Measurements from ENCODE around the gene FILIP1L.

Gene FILIP1L

DNA sequence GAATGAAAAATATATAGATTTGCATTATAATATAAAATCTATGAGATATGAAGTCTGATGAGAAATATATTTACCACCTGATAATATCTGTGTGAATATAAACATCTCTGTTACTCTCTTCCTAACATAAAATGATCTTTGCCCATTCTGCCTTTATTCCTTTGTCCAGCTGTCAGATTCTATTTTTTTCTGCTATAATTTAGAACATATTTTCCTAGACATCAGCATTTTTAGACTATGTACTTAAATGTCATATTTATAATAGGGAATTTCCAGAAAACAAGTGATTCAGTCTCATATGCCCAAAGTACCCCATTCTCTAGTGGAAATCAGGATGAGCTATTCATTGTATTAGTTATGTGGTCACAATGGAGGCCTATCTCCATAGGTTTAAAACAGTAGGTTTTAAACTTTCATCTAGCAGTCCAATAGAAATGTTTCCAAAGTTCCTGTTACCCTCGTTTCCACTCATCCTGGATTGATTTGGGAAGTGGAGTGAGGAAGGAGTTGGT, 83.3 kb downstream of the FILIP1L start:
- Histone ChIP-seq H3K27me3 (ENCODE audit: control insufficient read depth, insufficient read depth, low read length, poor library complexity, severe bottlenecking) (no peaks in the 10 kb centered on the region), H3K27ac (ENCODE audit: insufficient read depth, low read depth, low read length, poor library complexity, severe bottlenecking) (no peak overlapping the region), H3K4me3 (ENCODE audit: insufficient read depth, low read depth, low read length) (no peak overlapping the region), H3K36me3 (ENCODE audit: control insufficient read depth, insufficient read depth, low read length) (no peaks in the 10 kb centered on the region), H3K4me1 (ENCODE audit: control insufficient read depth, insufficient read depth, low read length) (no peaks in the 10 kb centered on the region), H3K9me3 (ENCODE audit: control insufficient read depth, low read length) (no peaks in the 10 kb centered on the region)
- WGBS, 2 experiments: 100% methylated on average over 1 of the region's 1 CpG

DNA sequence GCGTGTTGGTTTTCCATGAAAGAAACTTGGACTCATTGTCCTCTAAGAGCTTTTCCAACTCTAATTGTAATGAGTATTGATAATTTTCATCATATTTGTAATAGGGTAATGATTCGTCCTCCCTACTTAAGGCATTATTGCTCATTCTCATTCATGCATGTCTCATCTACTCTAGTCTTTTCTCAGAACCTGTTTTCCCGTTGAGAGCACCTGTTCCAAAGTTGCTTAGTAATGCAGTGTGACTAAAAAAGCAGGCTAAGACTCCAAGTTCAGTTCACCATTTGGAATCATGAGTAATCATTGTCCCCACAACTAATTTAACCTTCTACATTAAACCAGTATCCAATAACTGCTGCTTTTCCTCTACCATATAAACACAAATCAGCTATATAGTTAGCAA, 84.0 kb downstream of the FILIP1L start:
- Histone ChIP-seq H3K27ac (ENCODE audit: insufficient read depth, low read depth, low read length, poor library complexity, severe bottlenecking) (no peak overlapping the region), H3K36me3 (ENCODE audit: control insufficient read depth, insufficient read depth, low read length) (no peaks in the 10 kb centered on the region), H3K4me1 (ENCODE audit: control insufficient read depth, insufficient read depth, low read length) (no peaks in the 10 kb centered on the region), H3K9me3 (ENCODE audit: control insufficient read depth, low read length) (no peaks in the 10 kb centered on the region), H3K4me3 (ENCODE audit: insufficient read depth, low read depth, low read length) (no peak overlapping the region), H3K27me3 (ENCODE audit: control insufficient read depth, insufficient read depth, low read length, poor library complexity, severe bottlenecking) (no peaks in the 10 kb centered on the region)
- WGBS, 2 experiments: 87 to 90% methylated on average over 3 of the region's 3 CpGs

DNA sequence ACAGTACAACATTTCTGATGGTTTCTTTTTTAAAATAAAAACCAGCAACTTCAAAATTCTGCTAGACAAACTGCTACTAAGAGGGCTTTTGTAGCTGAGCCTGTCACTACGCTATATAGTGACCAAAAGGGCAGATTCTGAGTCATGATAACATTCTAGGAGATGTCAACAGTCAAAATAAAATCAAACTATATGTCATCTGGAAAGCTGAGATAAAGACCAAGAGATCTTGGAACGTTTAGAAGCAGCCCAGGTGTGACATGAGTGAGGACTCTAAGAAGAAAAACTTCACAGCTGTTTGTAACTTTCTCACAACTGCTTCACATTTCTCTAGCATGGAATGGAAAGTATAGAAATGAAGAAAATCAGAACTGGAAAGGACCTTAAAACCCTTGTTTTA, 84.6 kb downstream of the FILIP1L start:
- Histone ChIP-seq H3K27ac (ENCODE audit: insufficient read depth, low read depth, low read length, poor library complexity, severe bottlenecking) (no peak overlapping the region), H3K4me1 (ENCODE audit: control insufficient read depth, insufficient read depth, low read length) (no peaks in the 10 kb centered on the region), H3K9me3 (ENCODE audit: control insufficient read depth, low read length) (no peaks in the 10 kb centered on the region), H3K4me3 (ENCODE audit: insufficient read depth, low read depth, low read length) (no peak overlapping the region), H3K27me3 (ENCODE audit: control insufficient read depth, insufficient read depth, low read length, poor library complexity, severe bottlenecking) (no peaks in the 10 kb centered on the region), H3K36me3 (ENCODE audit: control insufficient read depth, insufficient read depth, low read length) (no peaks in the 10 kb centered on the region)
- 86 to 93% methylated on average over 2 of the region's 2 CpGs for WGBS, 2 experiments

DNA sequence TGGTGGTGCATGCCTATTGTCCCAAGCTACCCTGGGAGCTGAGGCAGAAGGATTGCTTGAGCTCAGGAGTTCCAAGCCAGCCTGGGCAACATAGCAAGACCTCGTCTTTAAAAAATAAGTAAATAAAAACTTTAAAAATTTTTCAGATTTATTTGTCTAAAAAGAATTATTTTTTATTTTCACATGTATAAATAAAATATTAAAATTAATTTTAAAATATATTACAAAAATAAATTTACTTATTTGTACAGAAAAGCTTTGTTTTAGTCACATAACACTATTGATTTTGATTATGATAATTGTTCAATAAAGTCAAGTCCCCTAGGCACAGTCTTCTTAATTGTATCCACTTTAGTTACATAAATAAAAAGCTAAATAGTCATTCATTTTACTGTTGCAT, 85.2 kb downstream of the FILIP1L start:
- H3K4me1 ChIP-seq (ENCODE audit: control insufficient read depth, insufficient read depth, low read length): no peaks in the 10 kb centered on the region
- no peaks in the 10 kb centered on the region for H3K36me3 ChIP-seq (ENCODE audit: control insufficient read depth, insufficient read depth, low read length)
- no peaks in the 10 kb centered on the region for H3K9me3 ChIP-seq (ENCODE audit: control insufficient read depth, low read length)
- H3K4me3 ChIP-seq (ENCODE audit: insufficient read depth, low read depth, low read length): no peak overlapping the region
- no peak overlapping the region for H3K27ac ChIP-seq (ENCODE audit: insufficient read depth, low read depth, low read length, poor library complexity, severe bottlenecking)
- WGBS, 2 experiments: no CpG with 5 or more reads among the region's 1 CpG
- H3K27me3 ChIP-seq (ENCODE audit: control insufficient read depth, insufficient read depth, low read length, poor library complexity, severe bottlenecking): no peaks in the 10 kb centered on the region

DNA sequence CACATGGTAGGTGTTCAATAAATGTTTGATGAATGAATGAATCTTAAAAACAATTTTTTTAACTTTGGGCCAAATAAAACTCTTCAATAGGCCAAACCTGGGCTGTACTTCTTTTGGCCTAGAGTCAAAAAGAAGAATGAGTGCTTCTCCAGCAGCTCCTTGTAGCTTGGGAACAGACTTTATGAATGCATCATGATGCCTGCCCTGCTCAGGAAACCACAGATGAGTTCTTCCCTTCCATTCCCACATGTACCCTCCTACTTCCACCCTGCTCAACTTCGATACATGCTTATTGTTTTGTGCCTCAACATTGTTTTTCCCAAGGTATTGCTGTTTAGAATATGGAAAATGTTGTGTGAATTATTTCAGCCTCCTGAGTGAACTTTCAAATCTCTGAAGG, 87.0 kb downstream of the FILIP1L start:
- no peak overlapping the region for H3K27ac ChIP-seq (ENCODE audit: insufficient read depth, low read depth, low read length, poor library complexity, severe bottlenecking)
- H3K36me3 ChIP-seq (ENCODE audit: control insufficient read depth, insufficient read depth, low read length): no peaks in the 10 kb centered on the region
- WGBS, 2 experiments: 85 to 100% methylated on average over 1 of the region's 1 CpG
- no peak overlapping the region for H3K4me3 ChIP-seq (ENCODE audit: insufficient read depth, low read depth, low read length)
- H3K27me3 ChIP-seq (ENCODE audit: control insufficient read depth, insufficient read depth, low read length, poor library complexity, severe bottlenecking): no peaks in the 10 kb centered on the region
- no peaks in the 10 kb centered on the region for H3K4me1 ChIP-seq (ENCODE audit: control insufficient read depth, insufficient read depth, low read length)
- H3K9me3 ChIP-seq (ENCODE audit: control insufficient read depth, low read length): no peaks in the 10 kb centered on the region

DNA sequence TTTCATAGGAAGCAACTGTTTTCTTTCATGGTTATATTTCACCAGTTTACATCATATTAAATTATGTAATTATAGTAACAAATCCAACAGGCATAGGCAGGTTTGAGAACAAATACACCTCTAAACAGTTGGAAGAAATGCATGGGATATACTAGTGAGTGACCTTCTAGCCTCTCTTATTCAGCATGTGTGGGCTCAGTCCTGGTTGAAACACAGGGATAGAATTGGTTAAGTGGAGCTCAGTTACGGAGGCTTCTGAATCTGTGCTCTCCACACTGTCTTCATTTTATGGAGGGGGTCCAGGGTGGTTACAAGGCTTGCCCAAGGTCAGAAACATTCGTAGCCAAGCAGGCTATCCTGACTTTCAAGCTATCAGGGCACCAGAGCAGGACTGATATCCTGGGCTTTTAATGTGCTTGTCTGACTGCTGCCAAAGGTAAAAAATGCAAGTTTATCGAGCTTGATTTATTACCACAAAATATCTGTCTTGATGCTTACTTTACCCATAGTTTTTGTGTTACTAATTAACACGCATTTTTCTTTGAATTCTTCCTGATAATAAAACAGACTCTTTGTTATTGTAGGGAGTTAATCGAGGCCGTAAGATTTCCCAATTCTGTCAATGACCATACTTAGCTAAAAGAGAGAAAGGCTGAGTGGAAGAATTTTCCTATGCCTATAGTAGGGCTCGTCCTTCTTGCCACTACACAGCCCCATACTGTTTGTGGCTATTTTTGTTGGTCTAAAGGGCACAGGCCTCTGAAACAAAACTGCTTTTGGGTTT, 89.6 kb downstream of the FILIP1L start:
- H3K27ac ChIP-seq (ENCODE audit: insufficient read depth, low read depth, low read length, poor library complexity, severe bottlenecking): no peak overlapping the region
- WGBS, 2 experiments: 90 to 95% methylated on average over 3 to 6 of the region's 7 CpGs
- H3K9me3 ChIP-seq (ENCODE audit: control insufficient read depth, low read length): no peaks in the 10 kb centered on the region
- no peaks in the 10 kb centered on the region for H3K4me1 ChIP-seq (ENCODE audit: control insufficient read depth, insufficient read depth, low read length)
- no peak overlapping the region for H3K4me3 ChIP-seq (ENCODE audit: insufficient read depth, low read depth, low read length)
- H3K27me3 ChIP-seq (ENCODE audit: control insufficient read depth, insufficient read depth, low read length, poor library complexity, severe bottlenecking): no peaks in the 10 kb centered on the region
- H3K36me3 ChIP-seq (ENCODE audit: control insufficient read depth, insufficient read depth, low read length): no peaks in the 10 kb centered on the region

DNA sequence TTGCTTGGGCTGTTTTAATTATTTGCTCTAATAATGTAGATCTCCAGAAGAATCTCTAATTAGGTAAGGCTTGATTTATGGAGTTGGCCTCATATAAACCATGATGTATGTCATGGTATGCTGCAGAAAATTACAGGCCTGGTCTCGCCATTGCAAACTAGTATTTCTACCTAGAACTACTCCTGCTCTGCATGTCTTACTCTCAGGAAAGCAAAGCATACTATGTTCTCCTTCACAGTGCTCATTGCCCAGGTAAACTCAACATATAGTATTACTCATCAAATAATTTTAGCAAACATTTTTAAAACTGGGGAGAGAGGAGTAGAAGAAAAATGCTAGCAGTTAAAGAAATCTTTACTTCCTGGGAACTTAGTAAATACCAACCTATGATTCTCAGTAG, 90.7 kb downstream of the FILIP1L start:
- 87 to 92% methylated on average over 1 of the region's 1 CpG for WGBS, 2 experiments
- no peaks in the 10 kb centered on the region for H3K4me1 ChIP-seq (ENCODE audit: control insufficient read depth, insufficient read depth, low read length)
- no peak overlapping the region for H3K4me3 ChIP-seq (ENCODE audit: insufficient read depth, low read depth, low read length)
- H3K36me3 ChIP-seq (ENCODE audit: control insufficient read depth, insufficient read depth, low read length): no peaks in the 10 kb centered on the region
- H3K27ac ChIP-seq (ENCODE audit: insufficient read depth, low read depth, low read length, poor library complexity, severe bottlenecking): no peak overlapping the region
- H3K9me3 ChIP-seq (ENCODE audit: control insufficient read depth, low read length): no peaks in the 10 kb centered on the region
- H3K27me3 ChIP-seq (ENCODE audit: control insufficient read depth, insufficient read depth, low read length, poor library complexity, severe bottlenecking): no peaks in the 10 kb centered on the region

DNA sequence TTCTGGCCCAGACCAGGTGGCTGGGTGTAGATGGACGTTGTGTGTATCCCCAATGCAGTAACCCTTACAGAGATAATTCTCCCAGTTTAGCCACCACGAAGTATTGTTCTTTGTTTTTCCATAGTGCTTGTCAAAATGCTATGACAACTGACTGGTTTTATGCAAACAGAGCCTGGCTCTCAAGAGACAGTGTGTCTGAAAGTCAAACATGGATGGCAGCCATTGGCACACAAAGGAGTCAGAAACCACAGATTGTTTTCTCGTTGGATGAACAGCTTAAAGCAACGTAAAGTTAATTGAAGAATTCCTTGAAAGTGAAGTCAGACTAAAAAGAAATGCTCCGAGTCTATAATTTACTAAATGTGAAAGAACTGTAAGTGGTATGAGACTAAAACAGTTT, 91.2 kb downstream of the FILIP1L start:
- 93% methylated on average over 5 of the region's 5 CpGs for WGBS, 2 experiments
- no peak overlapping the region for H3K27ac ChIP-seq (ENCODE audit: insufficient read depth, low read depth, low read length, poor library complexity, severe bottlenecking)

DNA sequence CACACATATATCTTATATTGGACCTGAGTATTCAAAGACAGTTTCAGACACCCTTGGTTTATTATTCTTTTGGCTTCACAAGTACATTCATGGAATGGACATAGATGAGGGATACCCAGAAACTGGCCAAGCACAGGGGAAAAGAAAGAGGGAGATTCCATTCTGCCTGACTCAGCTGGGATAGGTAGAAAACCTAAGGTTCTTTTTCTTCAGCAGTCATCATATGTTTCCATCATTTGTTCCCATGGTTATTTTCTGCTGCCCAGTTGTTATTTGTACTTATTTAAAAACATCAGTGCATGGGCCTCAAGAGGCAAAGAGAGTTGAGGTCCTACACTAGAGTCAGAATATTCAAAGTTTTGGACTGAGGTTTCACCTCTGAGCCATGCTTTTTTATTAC, 91.8 kb downstream of the FILIP1L start:
- no peaks in the 10 kb centered on the region for H3K27me3 ChIP-seq (ENCODE audit: control insufficient read depth, insufficient read depth, low read length, poor library complexity, severe bottlenecking)
- H3K4me3 ChIP-seq (ENCODE audit: insufficient read depth, low read depth, low read length): no peak overlapping the region
- H3K27ac ChIP-seq (ENCODE audit: insufficient read depth, low read depth, low read length, poor library complexity, severe bottlenecking): no peak overlapping the region
- no peaks in the 10 kb centered on the region for H3K9me3 ChIP-seq (ENCODE audit: control insufficient read depth, low read length)
- H3K36me3 ChIP-seq (ENCODE audit: control insufficient read depth, insufficient read depth, low read length): no peaks in the 10 kb centered on the region
- H3K4me1 ChIP-seq (ENCODE audit: control insufficient read depth, insufficient read depth, low read length): no peaks in the 10 kb centered on the region

More for the DNA sequence above, 91.2 kb downstream of the FILIP1L start:
- Histone ChIP-seq H3K9me3 (ENCODE audit: control insufficient read depth, low read length) (no peaks in the 10 kb centered on the region), H3K27me3 (ENCODE audit: control insufficient read depth, insufficient read depth, low read length, poor library complexity, severe bottlenecking) (no peaks in the 10 kb centered on the region), H3K4me1 (ENCODE audit: control insufficient read depth, insufficient read depth, low read length) (no peaks in the 10 kb centered on the region), H3K36me3 (ENCODE audit: control insufficient read depth, insufficient read depth, low read length) (no peaks in the 10 kb centered on the region), H3K4me3 (ENCODE audit: insufficient read depth, low read depth, low read length) (no peak overlapping the region)

DNA sequence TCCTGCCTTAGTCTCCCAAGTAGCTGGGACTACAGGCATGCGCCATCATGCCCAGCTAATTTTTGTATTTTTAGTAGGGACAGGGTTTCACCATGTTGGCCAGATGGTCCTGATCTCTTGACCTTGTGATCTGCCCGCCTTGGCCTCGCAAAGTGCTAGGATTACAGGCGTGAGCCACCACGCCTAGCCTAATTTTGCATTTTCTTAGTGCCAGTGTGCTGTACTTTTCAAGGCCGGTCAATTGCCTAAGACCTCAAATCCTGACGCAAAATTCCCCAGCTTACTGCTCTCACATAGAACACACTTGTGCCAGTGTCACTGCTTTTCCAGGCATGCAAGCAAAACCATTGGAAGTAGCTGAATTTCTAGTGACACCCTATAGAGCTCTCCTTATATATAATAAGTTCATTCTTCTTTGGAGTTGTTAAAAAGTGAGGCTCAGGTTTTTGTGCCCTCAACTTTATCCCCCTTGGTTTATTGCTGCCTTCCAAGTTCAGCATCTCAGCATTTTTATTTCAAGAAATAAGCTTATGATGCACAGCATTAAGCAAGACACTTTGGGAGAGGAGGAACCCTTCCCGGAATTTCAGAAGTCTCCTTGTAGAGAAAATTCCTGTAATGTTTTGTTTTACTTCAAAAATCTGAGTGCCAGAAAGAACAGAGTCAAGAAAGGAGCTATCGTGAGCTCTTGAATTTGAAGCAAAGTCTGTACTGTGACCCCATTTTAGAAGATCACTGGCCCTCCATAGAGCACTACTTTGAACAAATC, 93.2 kb downstream of the FILIP1L start:
- 94% methylated on average over 9 of the region's 9 CpGs for WGBS, 2 experiments
- Histone ChIP-seq H3K36me3 (ENCODE audit: control insufficient read depth, insufficient read depth, low read length) (no peaks in the 10 kb centered on the region), H3K27me3 (ENCODE audit: control insufficient read depth, insufficient read depth, low read length, poor library complexity, severe bottlenecking) (no peaks in the 10 kb centered on the region), H3K4me1 (ENCODE audit: control insufficient read depth, insufficient read depth, low read length) (no peaks in the 10 kb centered on the region), H3K27ac (ENCODE audit: insufficient read depth, low read depth, low read length, poor library complexity, severe bottlenecking) (no peak overlapping the region), H3K9me3 (ENCODE audit: control insufficient read depth, low read length) (no peaks in the 10 kb centered on the region), H3K4me3 (ENCODE audit: insufficient read depth, low read depth, low read length) (no peak overlapping the region)

Measured in ectodermal cell (in vitro differentiated cells).